ENCODE data around the gene CDK11B.
A peak's percentile ranks its signal among the peaks of the same experiment; 100 is the strongest.

The CDK11B gene

GRCh38 chr1:1614204-1614953 lies 44.4 kb downstream of the CDK11B start:
- peak; percentile 61 to 73 for DNase-seq

GRCh38 chr1:1613509-1614082 lies 45.2 kb downstream of the CDK11B start:
- no peak for DNase-seq

DNA sequence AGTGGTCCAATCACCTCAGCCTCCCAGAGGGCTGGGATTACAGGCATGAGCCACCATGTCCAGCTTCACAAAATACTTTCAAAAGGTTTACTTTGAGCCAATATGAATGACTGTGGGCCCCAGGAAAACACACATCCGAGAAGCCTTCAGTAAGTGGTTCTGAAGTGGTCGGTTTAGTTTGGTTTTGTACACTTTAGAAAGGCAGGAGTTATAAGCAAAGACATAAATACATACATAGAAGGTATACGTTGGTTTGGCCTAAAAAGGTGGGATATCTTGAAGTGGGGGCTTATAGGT lies 46.8 kb downstream of the CDK11B start:
- no peak for DNase-seq

- DNase-seq, result no peak
Observed at GRCh38 chr1:1610796-1611195, 48.0 kb downstream of the CDK11B start.

- no peak for DNase-seq
Observed at GRCh38 chr1:1609822-1610485, 48.9 kb downstream of the CDK11B start.

DNA sequence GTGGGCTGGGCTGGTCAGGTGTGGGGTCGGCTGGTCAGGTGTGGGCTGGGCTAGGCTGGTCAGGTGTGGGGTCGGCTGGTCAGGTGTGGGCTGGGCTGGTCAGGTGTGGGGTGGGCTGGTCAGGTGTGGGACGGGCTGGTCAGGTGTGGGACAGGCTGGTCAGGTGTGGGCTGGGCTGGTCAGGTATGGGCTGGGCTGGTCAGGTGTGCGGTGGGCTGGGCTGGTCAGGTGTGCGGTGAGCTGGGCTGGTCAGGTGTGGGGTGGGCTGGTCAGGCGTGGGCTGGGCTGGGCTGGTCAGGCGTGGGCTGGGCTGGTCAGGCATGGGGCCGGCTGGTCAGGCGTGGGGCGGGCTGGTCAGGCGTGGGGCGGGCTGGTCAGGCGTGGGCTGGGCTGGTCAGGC lies 52.6 kb downstream of the CDK11B start:
- no peak for DNase-seq

- no peak for DNase-seq
Observed at GRCh38 chr1:1605724-1606123, 53.1 kb downstream of the CDK11B start.

- DNase-seq, result no peak
Observed at GRCh38 chr1:1605034-1605591, 53.7 kb downstream of the CDK11B start.

- no peak for DNase-seq
Observed at GRCh38 chr1:1604374-1605033, 54.3 kb downstream of the CDK11B start.

DNA sequence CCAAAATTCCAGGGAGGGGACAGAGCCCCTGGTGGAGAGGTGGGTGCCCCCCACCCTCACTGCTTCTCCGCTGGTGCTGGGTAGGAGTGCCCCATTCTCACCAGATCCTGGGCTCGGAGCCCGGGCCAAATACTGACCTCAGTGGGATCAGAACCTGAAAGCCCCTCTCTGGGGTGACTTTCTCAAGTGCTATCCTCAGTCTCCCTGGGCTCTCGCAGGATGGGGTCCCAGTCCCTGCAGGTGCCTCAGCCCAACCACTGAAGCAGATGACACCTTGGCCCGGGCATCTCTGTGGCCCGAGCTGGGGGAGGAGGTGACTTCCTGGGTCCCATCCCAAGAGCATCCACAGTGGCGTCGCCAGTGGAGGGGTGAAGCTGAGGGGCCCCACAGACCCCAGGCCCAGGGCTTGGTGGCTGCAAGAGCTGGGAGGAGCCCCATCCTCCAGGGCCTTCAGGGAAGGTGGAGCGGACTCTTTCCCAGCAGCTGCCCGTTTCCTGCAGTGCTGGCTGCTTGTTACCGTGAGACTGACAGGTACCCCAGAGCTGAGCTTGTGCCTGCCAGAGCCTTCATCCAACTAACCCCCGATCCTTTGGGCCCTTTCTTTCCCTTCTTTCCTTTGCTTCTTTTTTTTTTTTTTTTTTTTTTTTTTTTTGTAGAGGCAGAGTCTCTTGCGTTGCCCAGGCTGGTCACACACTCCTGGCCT lies 55.0 kb downstream of the CDK11B start:
- no peak for DNase-seq

GRCh38 chr1:1602968-1603506 lies 55.8 kb downstream of the CDK11B start:
- no peak for DNase-seq

- DNase-seq, result no peak
Observed at GRCh38 chr1:1602304-1602967, 56.4 kb downstream of the CDK11B start.

DNA sequence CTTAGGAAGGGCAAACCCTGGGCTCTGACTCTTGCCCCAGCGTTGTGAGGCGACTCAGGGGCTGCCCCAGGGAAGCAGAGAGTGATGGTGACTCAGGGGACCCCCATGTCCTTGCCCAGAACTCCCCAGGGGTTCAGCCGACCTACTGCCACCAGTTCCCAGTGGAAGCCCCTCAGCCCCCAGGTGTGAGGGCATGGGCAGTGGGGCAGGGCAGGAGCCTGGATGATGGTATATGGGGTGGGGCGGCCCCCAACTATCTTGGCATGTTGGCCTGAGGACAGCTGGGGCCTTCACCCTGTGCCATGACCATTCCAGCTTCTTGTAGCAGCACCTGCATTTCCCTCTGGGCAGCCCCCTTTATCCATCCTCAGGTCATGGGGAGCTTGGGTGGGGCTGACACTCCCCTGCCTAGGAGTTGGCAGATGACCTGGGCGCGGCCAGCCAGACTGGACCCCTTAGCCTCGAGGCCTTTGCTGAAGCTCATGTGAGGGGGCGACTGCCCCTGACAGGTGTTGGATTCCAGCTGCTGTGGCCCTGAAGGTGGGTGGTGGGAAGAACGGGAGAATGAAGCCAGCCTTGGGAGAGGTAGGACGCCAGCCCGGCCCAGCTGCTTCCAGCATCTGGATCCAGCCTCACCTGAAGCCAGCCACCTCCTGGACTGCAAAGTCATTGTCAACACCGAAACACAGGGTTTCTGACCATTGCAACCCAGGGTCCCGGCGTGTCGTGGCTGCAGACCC lies 57.1 kb downstream of the CDK11B start:
- no peak for DNase-seq

DNA sequence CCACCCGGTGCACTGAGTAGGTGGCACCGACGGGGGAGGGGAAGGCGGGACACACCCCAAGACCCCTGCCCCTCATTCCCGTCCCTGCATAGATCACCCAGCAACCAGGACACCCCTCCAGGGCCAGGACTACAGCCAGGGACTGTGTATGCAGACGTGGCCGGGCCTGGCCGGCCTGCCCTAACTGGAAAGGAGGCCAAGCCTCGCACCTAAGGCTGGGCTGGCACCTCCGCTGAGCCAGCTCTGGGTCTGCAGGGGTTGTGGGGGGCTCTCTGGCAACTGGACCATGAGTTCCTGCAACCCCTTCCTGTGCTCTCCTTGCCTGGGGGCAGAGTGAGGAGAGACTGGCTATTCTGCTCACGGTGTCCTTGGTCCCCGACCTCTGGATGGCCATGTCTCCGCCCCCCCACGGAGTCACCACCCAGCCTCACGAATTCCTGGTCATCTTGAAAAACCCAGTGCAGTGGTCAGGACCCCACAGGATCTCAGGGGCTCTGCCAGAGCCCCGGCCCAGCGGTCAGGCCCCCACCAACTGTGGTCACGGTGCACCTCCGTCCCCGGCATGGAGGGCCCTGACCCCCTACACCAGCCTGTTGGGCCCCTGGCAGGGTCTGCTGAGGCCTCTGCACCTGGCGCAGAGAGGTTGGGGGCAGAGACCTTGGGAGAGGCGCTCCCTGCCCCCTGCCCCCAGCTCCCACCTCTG lies 57.8 kb downstream of the CDK11B start:
- DNase-seq, result no peak

DNA sequence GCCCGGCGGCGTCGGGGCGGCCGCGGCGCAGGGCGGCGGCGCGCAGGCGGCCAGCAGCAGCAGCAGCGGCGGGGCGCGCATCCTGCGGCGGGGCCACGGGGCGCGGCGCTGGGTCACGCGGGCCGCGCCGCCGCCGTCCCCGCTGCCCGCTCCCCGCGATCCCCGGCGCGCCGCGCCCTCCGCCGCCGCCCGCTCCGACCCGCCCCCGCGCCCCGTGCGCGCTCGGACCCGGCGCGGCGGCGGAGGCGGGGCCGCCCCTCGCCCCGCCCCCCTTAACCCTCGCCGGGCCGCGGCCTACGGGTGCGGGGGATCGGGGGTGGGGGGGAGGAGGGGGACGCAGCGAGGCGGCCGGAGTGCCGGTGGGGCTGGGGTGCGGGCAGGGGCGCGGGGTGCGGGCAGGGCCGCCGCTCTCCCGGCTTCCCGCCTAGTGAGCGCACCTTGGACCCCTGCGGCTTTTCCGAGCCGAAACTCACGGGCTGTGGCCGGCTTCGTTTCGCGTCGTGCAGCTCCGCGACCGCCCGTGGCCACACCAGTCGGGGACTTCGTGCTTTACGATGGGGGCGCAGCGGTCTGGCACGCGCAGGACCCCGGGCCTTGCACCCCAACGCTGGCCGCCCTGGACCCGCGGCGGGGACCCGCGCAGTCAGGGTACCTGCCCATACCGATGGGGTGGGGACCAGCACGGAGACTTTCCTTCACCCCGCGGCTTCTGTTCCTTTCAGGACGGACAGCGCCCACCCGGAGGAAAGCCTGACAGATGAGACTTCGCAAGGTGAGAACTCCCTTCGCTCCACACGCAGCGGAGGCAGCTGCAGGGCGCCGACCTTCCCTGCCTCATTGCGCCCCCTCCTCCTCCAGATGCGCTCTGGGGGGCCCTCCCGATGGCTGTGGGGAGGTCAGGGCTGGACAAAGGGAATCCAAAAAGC lies 58.6 kb downstream of the CDK11B start, which contains the start of gene FNDC10:
Gene FNDC10 (minus strand): TSS at position 201 of the 926 bp plus-strand sequence. CDS start 120 bp downstream, at position 81.
- DNase-seq, result no peak

DNA sequence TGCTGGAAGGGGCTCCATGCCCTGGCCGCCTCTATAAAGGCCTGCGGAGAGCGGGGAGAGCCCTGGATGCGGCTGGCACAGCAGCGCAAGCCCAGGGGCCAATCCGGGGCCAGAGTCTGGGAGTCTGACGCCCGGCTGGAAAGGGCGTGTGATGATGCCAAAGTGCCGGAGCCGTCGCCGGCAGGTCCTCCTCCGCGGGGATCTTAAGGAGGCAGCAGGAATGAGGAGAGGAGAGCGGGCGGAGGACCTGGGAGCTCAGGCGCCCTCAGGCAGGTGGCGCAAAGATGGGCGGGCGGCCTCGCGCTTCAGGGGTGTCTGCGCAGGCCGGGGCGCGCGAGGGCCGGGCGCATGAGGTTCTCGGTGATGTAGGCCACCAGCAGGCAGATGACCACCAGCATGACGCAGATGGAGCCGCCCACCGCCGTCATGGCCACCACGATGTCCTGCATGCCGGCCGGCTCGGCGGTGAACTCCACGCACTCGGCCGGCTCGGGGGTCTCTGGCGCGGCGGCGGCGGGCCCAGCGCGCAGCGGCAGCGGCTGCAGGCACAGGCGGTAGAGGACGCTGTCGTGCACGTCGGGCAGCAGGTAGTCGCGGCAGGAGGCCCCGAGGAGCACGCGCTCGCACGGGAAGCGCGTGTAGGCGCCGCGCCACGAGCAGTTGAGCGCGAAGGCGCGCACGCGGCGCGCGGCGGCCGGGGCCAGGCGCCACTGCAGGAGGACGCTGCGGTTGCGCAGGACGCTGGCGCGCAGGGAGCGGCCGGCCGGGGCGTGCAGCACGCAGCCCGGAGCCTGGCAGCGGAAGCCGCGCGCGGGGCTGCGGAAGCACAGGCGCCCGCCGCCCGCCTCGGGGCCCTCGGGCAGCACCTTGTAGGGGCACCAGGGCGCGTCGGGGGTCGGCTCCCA lies 59.5 kb downstream of the CDK11B start:
- peak; percentile 32 to 44 for DNase-seq

GRCh38 chr1:1598720-1599029 lies 60.1 kb downstream of the CDK11B start:
- DNase-seq, result no peak

- no peak for DNase-seq
Observed at GRCh38 chr1:1598051-1598719, 60.6 kb downstream of the CDK11B start.

Data from CD4-positive, alpha-beta T cell treated with Interleukin-1 beta for 1 hour (primary cell).